Loucy (cell line): ENCODE results near the gene FREM1.

Source experiments
- EZH2phosphoT487 ChIP-seq: fragments of 200-600 bp; IDR thresholded peaks from 2 replicates; pipeline ENCODE4 v1.6.1; 2018; ENCODE audit warnings: antibody characterized with exemption, mild to moderate bottlenecking, moderate library complexity, borderline replicate concordance
- TF ChIP-seq, protein P1 (sequence below): fragments of 200-600 bp; sonication (generic); conservative IDR thresholded peaks from 2 replicates; pipeline ENCODE4 v1.5.1; 2014; ENCODE audit warnings: mild to moderate bottlenecking, antibody characterized with exemption, low read length

DNA sequence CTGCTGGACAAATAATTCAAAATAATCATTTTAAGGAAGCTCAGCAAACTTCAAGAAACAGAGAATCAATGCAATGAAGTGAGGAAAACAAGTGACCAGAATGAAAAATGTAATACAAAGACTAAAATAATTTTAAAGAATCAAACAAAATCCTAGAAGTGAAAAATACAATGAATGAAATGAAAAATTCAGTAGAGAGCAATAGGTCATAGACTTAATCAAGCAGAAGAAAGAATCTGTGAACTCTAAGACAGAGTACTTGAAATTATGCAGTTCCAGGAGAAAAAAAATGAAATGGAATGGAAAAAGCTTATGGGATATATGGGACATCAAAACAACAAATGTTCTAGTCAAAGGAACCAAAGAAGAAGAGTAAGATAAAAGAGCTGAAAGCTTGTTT lies 205.1 kb downstream of the FREM1 start:
- TF ChIP-seq, protein P1, sequence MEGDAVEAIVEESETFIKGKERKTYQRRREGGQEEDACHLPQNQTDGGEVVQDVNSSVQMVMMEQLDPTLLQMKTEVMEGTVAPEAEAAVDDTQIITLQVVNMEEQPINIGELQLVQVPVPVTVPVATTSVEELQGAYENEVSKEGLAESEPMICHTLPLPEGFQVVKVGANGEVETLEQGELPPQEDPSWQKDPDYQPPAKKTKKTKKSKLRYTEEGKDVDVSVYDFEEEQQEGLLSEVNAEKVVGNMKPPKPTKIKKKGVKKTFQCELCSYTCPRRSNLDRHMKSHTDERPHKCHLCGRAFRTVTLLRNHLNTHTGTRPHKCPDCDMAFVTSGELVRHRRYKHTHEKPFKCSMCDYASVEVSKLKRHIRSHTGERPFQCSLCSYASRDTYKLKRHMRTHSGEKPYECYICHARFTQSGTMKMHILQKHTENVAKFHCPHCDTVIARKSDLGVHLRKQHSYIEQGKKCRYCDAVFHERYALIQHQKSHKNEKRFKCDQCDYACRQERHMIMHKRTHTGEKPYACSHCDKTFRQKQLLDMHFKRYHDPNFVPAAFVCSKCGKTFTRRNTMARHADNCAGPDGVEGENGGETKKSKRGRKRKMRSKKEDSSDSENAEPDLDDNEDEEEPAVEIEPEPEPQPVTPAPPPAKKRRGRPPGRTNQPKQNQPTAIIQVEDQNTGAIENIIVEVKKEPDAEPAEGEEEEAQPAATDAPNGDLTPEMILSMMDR, result no peak
- no peak for TF ChIP-seq EZH2phosphoT487
